A172 (cell line): ENCODE data around the gene EGFL6. TPM values are rescaled to one million over a fixed set of nuclear protein-coding genes. Genes with fewer than 3 reads are reported as not detected.
"Not testable (repeated sequence)": the region's sequence is repeated elsewhere in the genome, so short reads cannot be mapped to it uniquely, and the experiment has no call there.

Experiments used
- DNase-seq: peaks from one replicate; pipeline ENCODE4 v3.0.0-alpha.2; 2015; ENCODE audit warnings: low spot score
- total RNA-seq: library from RNA; depleted of rRNA; stranded (reverse); fragments of >200 nt; shearing (Covaris generic); gene quantifications from 2 replicates; pipeline ENCODE4 v1.2.3, GENCODE V29; 2014; rRNA removed

EGFL6 gene
- total RNA-seq, 1 experiment from 2014 or later: not detected

- DNase-seq: peak; percentile 98
Measured at GRCh38 chrX:13652850-13653693, 83.7 kb downstream of the EGFL6 start, which contains the start of gene TCEANC. Gene TCEANC (plus strand): TSS chrX:13653141. CDS start chrX:13662509, 9,368 bp downstream.

- no peak for DNase-seq
Measured at GRCh38 chrX:13654116-13654515, 84.7 kb downstream of the EGFL6 start.

- no peak for DNase-seq
Measured at GRCh38 chrX:13655674-13656073, 86.3 kb downstream of the EGFL6 start.

GRCh38 chrX:13658602-13659001 is 89.2 kb downstream of the EGFL6 start:
- DNase-seq: peak; percentile 47

- no peak for DNase-seq
Measured at GRCh38 chrX:13659063-13659462, 89.7 kb downstream of the EGFL6 start.

GRCh38 chrX:13661735-13662288 is 92.4 kb downstream of the EGFL6 start:
- no peak for DNase-seq

GRCh38 chrX:13662355-13662791 is 93.0 kb downstream of the EGFL6 start:
- no peak for DNase-seq

GRCh38 chrX:13664020-13664419 is 94.6 kb downstream of the EGFL6 start:
- no peak for DNase-seq

- DNase-seq: no peak
Measured at GRCh38 chrX:13666836-13667235, 97.4 kb downstream of the EGFL6 start.

- DNase-seq: no peak
Measured at GRCh38 chrX:13667919-13668318, 98.5 kb downstream of the EGFL6 start.

- peak; percentile 91 for DNase-seq
Measured at GRCh38 chrX:13669246-13669737, 99.9 kb downstream of the EGFL6 start.

- DNase-seq: not testable (repeated sequence)
Measured at GRCh38 chrX:13669755-13670154, 100.4 kb downstream of the EGFL6 start.

- DNase-seq: no peak
Measured at GRCh38 chrX:13670197-13670596, 100.8 kb downstream of the EGFL6 start.

GRCh38 chrX:13673016-13673415 is 103.6 kb downstream of the EGFL6 start:
- DNase-seq: no peak

GRCh38 chrX:13676885-13677284 is 107.5 kb downstream of the EGFL6 start:
- no peak for DNase-seq

- not testable (repeated sequence) for DNase-seq
Measured at GRCh38 chrX:13679700-13680099, 110.3 kb downstream of the EGFL6 start.

GRCh38 chrX:13681595-13681994 is 112.2 kb downstream of the EGFL6 start:
- no peak for DNase-seq

Other genes starting within 250 kb of the EGFL6 start
- gene ATXN3L, start 249.5 kb upstream of the EGFL6 start, total RNA-seq: not detected in 2 replicates
- gene TCEANC, start 83.5 kb downstream of the EGFL6 start, total RNA-seq: 3.0 and 5.6 TPM in 2 replicates
- gene RAB9A, start 119.5 kb downstream of the EGFL6 start, total RNA-seq: 61.3 and 68.4 TPM in 2 replicates
- 21.4 and 22.4 TPM in 2 replicates for gene TRAPPC2, start 165.0 kb downstream of the EGFL6 start, total RNA-seq
- gene OFD1, start 165.1 kb downstream of the EGFL6 start, total RNA-seq: 12.2 and 23.8 TPM in 2 replicates
- gene GPM6B, start 247.5 kb downstream of the EGFL6 start, total RNA-seq: not detected in 2 replicates